GM19468 (cell line): ENCODE data around the gene GOLGA8K.
"Not testable (repeated sequence)": the region's sequence is repeated elsewhere in the genome, so short reads cannot be mapped to it uniquely, and the experiment has no call there.

Experiments
- ATAC-seq: cut with Tn5 transposase; IDR thresholded peaks from one replicate; pipeline ENCODE4 v1.9.1; 2021; ENCODE audit warnings: mild to moderate bottlenecking, moderate library complexity, moderate number of reproducible peaks; ENCODE audit not compliant: unreplicated experiment; ENCODE audit errors: extremely low read depth

Gene GOLGA8K

GRCh38 chr15:32403192-32403591, at the start of gene GOLGA8K:
TSS of gene GOLGA8K (minus strand) at chr15:32403292. CDS start at chr15:32403194, 98 bp downstream.
- ATAC-seq = not testable (repeated sequence)

GRCh38 chr15:32440445-32440977, 37.4 kb upstream of the GOLGA8K start:
- ATAC-seq = not testable (repeated sequence)

GRCh38 chr15:32434102-32434963, 31.2 kb upstream of the GOLGA8K start:
- not testable (repeated sequence) for ATAC-seq

GRCh38 chr15:32427635-32428034, 24.5 kb upstream of the GOLGA8K start:
- not testable (repeated sequence) for ATAC-seq

GRCh38 chr15:32426511-32426910, 23.4 kb upstream of the GOLGA8K start:
- ATAC-seq = not testable (repeated sequence)

- not testable (repeated sequence) for ATAC-seq
These were observed 4.8 kb upstream of the GOLGA8K start for GRCh38 chr15:32407903-32408302.

GRCh38 chr15:32396522-32396921, 6.6 kb downstream of the GOLGA8K start:
- ATAC-seq = not testable (repeated sequence)

GRCh38 chr15:32394745-32395144, 8.3 kb downstream of the GOLGA8K start:
- not testable (repeated sequence) for ATAC-seq

GRCh38 chr15:32388050-32388648, 14.9 kb downstream of the GOLGA8K start:
- ATAC-seq = not testable (repeated sequence)

GRCh38 chr15:32385823-32386495, 17.1 kb downstream of the GOLGA8K start:
- ATAC-seq = not testable (repeated sequence)

- not testable (repeated sequence) for ATAC-seq
These were observed 28.9 kb downstream of the GOLGA8K start for GRCh38 chr15:32374185-32374584.

- not testable (repeated sequence) for ATAC-seq
These were observed 29.4 kb downstream of the GOLGA8K start for GRCh38 chr15:32373707-32374106.

- not testable (repeated sequence) for ATAC-seq
These were observed 31.0 kb downstream of the GOLGA8K start for GRCh38 chr15:32372075-32372474.

GRCh38 chr15:32370526-32370925, 32.6 kb downstream of the GOLGA8K start:
- ATAC-seq = not testable (repeated sequence)

GRCh38 chr15:32370064-32370463, 33.0 kb downstream of the GOLGA8K start:
- ATAC-seq = not testable (repeated sequence)

- ATAC-seq = not testable (repeated sequence)
These were observed 36.6 kb downstream of the GOLGA8K start for GRCh38 chr15:32366492-32366891.

- not testable (repeated sequence) for ATAC-seq
These were observed 37.1 kb downstream of the GOLGA8K start for GRCh38 chr15:32365955-32366354.

GRCh38 chr15:32364944-32365343, 38.1 kb downstream of the GOLGA8K start:
- ATAC-seq = not testable (repeated sequence)

- not testable (repeated sequence) for ATAC-seq
These were observed 39.6 kb downstream of the GOLGA8K start for GRCh38 chr15:32363449-32363848.

GRCh38 chr15:32361662-32362061, 41.4 kb downstream of the GOLGA8K start:
- not testable (repeated sequence) for ATAC-seq
